HFFc6 (cell line): ENCODE results near the gene NAXD. TPM values are rescaled to one million over a fixed set of nuclear protein-coding genes. Genes with fewer than 3 reads are reported as not detected.
"Not testable (repeated sequence)": the region's sequence is repeated elsewhere in the genome, so short reads cannot be mapped to it uniquely, and the experiment has no call there.

Experiments
- DNase-seq: peaks from one replicate; pipeline ENCODE4 v3.0.0-alpha.2; 2018
- H3K27ac Mint-ChIP-seq: 2 replicates; pipeline ENCODE4 v1.8.0; 2020; ENCODE audit warnings: mild to moderate bottlenecking, mixed read lengths
- H3K27me3 Mint-ChIP-seq: 2 replicates; pipeline ENCODE4 v1.8.0; 2021; ENCODE audit warnings: mild to moderate bottlenecking, moderate library complexity, mixed read lengths; ENCODE audit not compliant: insufficient read depth
- H3K36me3 Mint-ChIP-seq: 2 replicates; pipeline ENCODE4 v1.8.0; 2021; ENCODE audit warnings: low read depth, mixed read lengths
- H3K4me1 Mint-ChIP-seq: 2 replicates; pipeline ENCODE4 v1.8.0; 2020; ENCODE audit warnings: low read depth, mixed read lengths
- H3K4me3 Mint-ChIP-seq: 2 replicates; pipeline ENCODE4 v1.8.0; 2020; ENCODE audit warnings: mild to moderate bottlenecking, moderate library complexity, mixed read lengths
- H3K9me3 Mint-ChIP-seq: 2 replicates; pipeline ENCODE4 v1.8.0; 2020; ENCODE audit warnings: mild to moderate bottlenecking, mixed read lengths
- CTCF ChIP-seq: fragments of 200-600 bp; sonication (generic); IDR thresholded peaks from 2 replicates; pipeline ENCODE4 v1.5.0; 2021; ENCODE audit warnings: antibody characterized with exemption, mild to moderate bottlenecking
- total RNA-seq, 6 experiments: library from RNA; stranded (reverse); fragmentation: NEBNext Ultra II Directional; extraction: Animal tissue kit (Norgen Biotek cat#: 25700); gene quantifications; 2 replicates in 1 of 6; 3 replicates in 5 of 6; pipeline ENCODE4 v1.2.3, GENCODE V29; 2021

The NAXD gene
- total RNA-seq, 6 experiments from 2014 or later, result 20.3 to 27.4 (median 22.8) TPM

GRCh38 chr13:110597041-110597689 lies 18.2 kb upstream of the NAXD start:
- H3K27me3 Mint-ChIP-seq, result peaks cover 7% of the 10 kb centered on the region
- H3K4me1 Mint-ChIP-seq, result no peaks in the 10 kb centered on the region
- TF ChIP-seq CTCF, result no peak
- H3K36me3 Mint-ChIP-seq, result no peaks in the 10 kb centered on the region
- H3K27ac Mint-ChIP-seq, result no peak overlapping the region
- DNase-seq, result no peak
- no peaks in the 10 kb centered on the region for H3K9me3 Mint-ChIP-seq
- no peak overlapping the region for H3K4me3 Mint-ChIP-seq

GRCh38 chr13:110600261-110600819 lies 15.0 kb upstream of the NAXD start:
- no peak for DNase-seq
- no peak for TF ChIP-seq CTCF
- Mint-ChIP-seq H3K36me3 (no peaks in the 10 kb centered on the region), H3K27ac (no peak overlapping the region), H3K4me1 (no peaks in the 10 kb centered on the region), H3K27me3 (peaks cover 10% of the 10 kb centered on the region; the same call in 1 of the 2 replicates), H3K9me3 (no peaks in the 10 kb centered on the region), H3K4me3 (no peak overlapping the region)

DNA sequence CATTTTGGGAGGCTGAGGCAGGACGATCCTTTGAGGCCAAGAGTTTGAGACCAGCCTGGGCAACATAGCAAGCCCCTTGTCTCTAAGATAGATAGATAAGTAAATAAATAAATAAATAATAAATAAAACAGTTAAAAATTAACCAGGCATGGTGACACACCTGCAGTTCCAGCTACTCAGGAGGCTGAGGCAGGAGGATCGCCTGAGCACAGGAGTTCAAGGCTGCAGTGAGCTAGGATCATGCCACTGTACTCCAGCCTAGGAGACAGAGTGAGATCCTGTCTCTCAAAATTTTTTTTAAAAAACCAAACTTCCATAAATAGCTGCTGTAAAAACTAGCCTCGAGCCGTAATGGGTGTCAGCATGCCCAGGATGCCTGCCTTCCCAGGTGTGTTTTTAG lies 14.4 kb upstream of the NAXD start:
- Mint-ChIP-seq H3K27ac (no peak overlapping the region), H3K9me3 (no peaks in the 10 kb centered on the region), H3K4me3 (no peak overlapping the region), H3K27me3 (peaks cover 10% of the 10 kb centered on the region; the same call in 1 of the 2 replicates), H3K36me3 (no peaks in the 10 kb centered on the region), H3K4me1 (no peaks in the 10 kb centered on the region)
- DNase-seq, result no peak
- no peak for TF ChIP-seq CTCF

- H3K27me3 Mint-ChIP-seq, result peaks cover 11% of the 10 kb centered on the region; the same call in 1 of the 2 replicates
- DNase-seq, result no peak
- no peaks in the 10 kb centered on the region for H3K9me3 Mint-ChIP-seq
- TF ChIP-seq CTCF, result no peak
- no peak overlapping the region for H3K4me3 Mint-ChIP-seq
- H3K27ac Mint-ChIP-seq, result no peak overlapping the region
- H3K4me1 Mint-ChIP-seq, result peaks cover 7% of the 10 kb centered on the region
- no peaks in the 10 kb centered on the region for H3K36me3 Mint-ChIP-seq
These were observed 10.2 kb upstream of the NAXD start for GRCh38 chr13:110605132-110605531.

DNA sequence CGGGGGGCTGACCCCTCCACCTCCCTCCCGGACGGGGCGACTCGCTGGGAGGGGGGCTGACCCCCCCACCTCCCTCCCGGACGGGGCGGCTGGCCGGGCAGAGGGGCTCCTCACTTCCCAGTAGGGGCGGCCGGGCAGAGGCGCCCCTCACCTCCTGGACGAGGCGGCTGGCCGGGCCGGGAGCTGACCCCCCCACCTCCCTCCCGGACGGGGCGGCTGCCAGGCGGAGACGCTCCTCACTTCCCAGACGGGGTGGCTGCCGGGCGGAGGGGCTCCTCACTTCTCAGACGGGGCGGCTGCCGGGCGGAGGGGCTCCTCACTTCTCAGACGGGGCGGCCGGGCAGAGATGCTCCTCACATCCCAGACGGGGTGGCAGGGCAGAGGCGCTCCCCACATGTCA lies 9.1 kb upstream of the NAXD start:
- not testable (repeated sequence) for H3K27ac Mint-ChIP-seq, H3K9me3 Mint-ChIP-seq, H3K36me3 Mint-ChIP-seq, DNase-seq, H3K4me1 Mint-ChIP-seq, H3K4me3 Mint-ChIP-seq, H3K27me3 Mint-ChIP-seq

GRCh38 chr13:110607675-110608224 lies 7.6 kb upstream of the NAXD start:
- no peak overlapping the region for H3K4me3 Mint-ChIP-seq
- H3K36me3 Mint-ChIP-seq, result no peaks in the 10 kb centered on the region
- H3K27ac Mint-ChIP-seq, result no peak overlapping the region
- H3K9me3 Mint-ChIP-seq, result no peaks in the 10 kb centered on the region
- TF ChIP-seq CTCF, result no peak
- DNase-seq, result no peak
- peaks cover 7% of the 10 kb centered on the region for H3K4me1 Mint-ChIP-seq
- peaks cover 9% of the 10 kb centered on the region for H3K27me3 Mint-ChIP-seq
